Stimulated activated CD4-positive, alpha-beta T cell treated with anti-CD3 and anti-CD28 coated beads, Interleukin-12 subunit alpha, Interleukin-12 subunit beta, amount 100 ng/mL, for 24 hours (primary cell): Measurements from ENCODE around the gene NCAN.

ENCODE experiments used
- DNase-seq, 2 experiments: peaks; one replicate each; pipeline ENCODE4 v3.0.0-alpha.2; 2020; ENCODE audit warnings: low read depth in 2 of 2

Gene NCAN

DNA sequence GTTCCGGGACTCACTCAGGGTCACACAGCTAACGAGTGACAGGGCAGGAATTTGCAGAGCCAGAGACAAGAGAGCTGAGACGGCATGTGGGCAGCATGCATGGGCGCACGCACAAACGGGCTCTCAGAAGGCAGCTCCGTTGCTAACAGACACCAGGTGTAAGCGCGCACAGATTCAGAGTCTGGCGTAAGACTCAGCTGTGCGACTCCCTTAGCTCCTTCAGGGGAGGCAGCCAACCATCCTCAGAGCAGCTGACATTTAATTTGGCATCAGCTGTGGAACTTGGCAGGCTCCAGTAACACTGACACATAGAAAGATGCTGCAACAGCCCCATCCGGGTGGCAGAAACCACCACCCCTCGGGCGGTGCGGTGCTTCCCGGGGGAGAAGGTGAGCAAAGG, 68.8 kb downstream of the NCAN start:
- DNase-seq = no peak

DNA sequence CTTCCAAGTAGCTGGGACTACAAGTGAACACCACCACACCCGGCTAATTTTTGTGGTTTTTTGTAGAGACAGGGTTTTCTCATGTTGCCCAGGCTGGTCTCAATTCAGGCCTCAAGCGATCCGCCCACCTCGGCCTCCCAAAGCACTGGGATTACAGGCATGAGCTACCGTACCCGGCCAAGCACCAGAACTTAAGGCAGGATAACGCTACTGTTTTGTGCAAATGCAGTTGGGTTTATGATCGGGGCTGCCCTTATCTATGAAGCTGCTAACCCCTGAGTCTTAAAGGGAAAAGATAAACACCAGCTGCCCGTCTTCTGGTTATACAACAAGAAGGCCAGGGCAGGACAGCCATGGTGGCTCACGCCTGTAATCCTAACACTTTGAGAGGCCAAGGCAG, 73.9 kb downstream of the NCAN start:
- DNase-seq = no peak

DNA sequence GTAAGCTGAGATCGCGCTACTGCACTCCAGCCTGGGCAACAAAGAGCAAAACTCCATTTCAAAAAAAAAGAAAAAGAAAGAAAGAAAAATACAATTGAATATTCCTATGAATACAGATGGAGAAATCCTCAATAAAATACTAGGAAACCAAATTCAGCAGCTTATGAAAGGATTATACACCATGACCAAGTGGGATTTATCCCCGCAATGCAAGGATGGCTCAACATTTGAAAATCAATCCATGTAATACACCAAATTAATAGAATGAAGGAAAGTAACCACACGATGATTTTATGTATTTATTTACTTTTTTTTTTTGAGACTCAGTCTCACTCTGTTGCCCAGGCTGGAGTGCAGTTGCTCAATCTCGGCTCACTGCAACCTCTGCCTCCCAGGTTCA, 80.8 kb downstream of the NCAN start:
- no peak for DNase-seq

DNA sequence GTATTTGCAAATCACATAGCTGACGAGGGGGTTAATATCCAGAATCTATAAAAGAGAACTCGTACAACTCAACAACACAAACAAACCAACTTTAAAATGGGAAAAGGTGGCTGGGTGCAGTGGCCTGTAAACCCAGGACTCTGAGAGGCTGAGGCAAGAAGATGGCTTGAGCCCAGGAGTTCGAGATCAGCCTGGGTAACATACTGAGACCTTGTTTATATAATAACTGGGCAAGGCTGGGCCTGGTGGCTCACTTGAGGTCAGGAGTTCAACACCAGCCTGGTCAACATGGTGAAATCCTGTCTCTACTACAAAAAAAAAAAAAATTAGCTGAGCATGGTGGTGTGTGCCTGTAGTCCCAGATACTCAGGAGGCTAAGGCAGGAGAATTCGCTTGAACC, 83.2 kb downstream of the NCAN start:
- DNase-seq = no peak

DNA sequence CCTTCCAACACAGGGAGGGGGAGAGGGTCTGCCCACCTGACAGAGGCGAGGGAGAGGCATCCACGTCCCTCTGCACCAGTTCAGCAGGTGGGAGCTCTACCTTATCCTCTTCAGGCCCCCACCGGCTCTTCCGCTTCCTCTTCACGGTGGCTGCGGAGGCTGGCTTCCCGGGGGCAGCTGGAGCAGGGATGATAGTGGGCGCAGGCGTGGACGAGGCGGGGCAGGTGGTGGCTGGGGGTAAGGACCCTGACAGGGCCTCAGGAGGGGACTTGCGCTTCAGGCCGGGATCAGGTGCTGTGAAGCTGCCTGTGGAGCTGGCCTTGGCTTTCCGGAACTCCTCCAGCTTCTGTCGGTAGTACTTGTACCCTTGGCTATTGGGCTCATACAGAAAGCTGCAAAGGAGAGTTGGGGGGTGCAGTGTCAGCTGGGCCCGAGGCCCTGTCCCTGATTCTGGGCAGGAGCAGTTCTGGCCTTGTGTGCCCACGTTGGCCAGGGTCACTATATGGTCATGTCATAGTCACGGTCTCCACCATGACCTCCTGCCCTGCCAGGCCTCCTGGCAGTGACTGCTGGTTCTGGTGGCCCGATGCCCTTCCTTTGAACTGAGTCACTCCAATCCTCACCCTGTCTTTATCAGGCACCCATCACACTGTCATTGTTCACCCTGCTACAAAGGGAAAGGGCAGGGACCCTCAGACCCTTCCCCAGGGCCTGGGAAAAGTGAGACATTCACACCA, 85.4 kb downstream of the NCAN start:
- DNase-seq = no peak

DNA sequence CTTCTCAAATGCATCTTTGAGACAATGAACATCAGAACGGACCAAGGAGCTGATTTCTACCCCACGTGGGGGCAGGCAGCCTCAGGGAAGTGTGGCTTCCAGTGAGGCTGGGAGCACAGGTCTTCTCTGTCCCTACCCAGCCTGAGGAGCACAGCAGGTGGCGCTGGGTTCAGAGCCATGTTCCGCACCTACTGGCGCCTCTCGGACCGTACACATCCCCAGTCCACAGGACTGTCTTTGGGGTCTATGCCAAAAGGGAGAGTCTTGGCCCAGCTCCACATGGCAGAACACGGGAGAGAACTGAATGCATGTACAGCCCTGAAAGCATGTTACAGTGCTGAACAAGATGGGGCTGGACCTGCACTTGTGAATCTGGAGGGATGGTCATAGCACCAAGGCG, 86.0 kb downstream of the NCAN start:
- no peak for DNase-seq

DNA sequence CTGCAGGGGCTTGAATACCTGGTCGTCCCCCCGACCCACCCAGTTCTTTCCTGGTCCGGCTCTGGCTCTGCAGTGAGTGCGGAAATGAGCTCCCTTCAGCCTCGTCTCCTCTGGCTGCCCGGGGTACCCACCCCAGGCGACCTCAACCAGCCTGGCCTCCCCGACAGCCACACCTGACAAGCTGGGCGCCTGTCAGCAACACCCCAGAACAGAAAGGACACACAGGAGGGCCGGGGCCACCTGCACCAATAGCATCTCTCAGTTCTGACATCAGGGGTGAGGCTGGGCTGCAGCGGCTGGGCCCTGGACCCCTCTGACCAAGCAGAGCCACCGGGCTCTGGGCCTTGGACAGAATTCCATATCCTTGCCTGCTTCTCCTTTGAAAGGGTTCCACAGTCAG, 88.9 kb downstream of the NCAN start:
- DNase-seq = no peak
